Stimulated activated CD4-positive, alpha-beta T cell treated with anti-CD3 and anti-CD28 coated beads, TNF-alpha, amount 100 ng/mL, for 24 hours (primary cell): ENCODE data around the gene SLC25A39.

Experiments
- DNase-seq, 3 experiments: peaks; one replicate each; pipeline ENCODE4 v3.0.0-alpha.2; 2020; ENCODE audit warnings: low read depth in 3 of 3

The SLC25A39 gene

DNA sequence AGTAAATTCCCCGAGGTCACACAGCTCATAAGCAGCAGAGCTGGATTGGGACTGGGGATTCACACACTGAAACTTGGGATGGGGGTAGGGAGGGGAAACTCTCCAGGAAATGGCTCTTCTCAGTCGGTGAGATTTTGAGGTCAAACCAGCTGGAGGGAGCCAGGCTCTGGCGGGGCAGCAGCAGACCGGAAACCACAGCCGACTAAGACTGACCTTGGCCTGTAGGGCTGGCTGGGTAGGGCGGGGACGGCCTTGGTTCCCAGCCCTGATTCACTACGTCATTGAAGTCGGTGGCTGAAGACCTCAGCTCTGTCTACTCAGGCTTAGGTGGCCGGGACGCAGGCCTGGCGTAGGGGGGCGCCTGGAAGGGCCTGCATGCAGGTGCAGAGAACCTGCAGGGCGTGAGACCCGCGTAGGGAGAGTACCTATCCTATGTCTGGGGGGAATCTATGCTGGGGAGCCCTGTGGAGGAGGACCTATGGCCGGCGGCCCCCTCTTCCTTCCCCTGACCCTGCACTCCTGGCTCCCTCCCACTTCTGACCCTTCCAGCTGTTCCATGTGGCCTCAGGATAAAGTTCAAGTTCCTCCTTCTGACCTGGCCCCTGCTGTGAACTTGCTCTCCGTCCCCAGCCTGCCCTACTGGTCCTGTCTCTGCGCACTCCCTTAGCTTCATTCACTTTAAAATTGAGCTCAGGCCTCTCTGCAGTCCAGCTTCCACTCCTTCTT, 44.8 kb downstream of the SLC25A39 start:
- DNase-seq, result no peak

DNA sequence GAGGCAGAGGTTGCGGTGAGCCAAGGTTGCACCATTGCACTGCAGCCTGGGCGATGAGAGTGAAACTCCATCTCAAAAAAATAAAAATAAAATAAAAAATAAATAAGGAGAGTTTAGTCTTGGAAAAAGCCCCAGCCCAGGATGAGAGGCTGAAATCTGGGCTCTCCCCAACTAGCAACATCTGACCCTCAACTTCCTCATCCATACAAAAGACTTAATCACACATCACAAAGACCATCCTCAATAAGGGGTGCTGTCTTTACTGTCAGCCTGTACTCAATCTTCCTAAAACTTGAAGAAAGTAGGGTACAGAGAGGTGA, 45.3 kb downstream of the SLC25A39 start:
- no peak for DNase-seq

GRCh38 chr17:44277976-44278375, 46.6 kb downstream of the SLC25A39 start:
- no peak for DNase-seq

GRCh38 chr17:44273607-44274006, 51.0 kb downstream of the SLC25A39 start:
- no peak for DNase-seq

- no peak for DNase-seq
Measured at GRCh38 chr17:44272954-44273353, 51.7 kb downstream of the SLC25A39 start.

GRCh38 chr17:44272321-44272951, 52.2 kb downstream of the SLC25A39 start:
- no peak for DNase-seq
